Stimulated activated CD8-positive, alpha-beta memory T cell treated with anti-CD3 and anti-CD28 coated beads, Interleukin-2, amount 100 ng/mL, for 1 hour (primary cell): ENCODE measurements around the gene ANAPC15.

Source experiments
- DNase-seq, 2 donors: peaks; one replicate each; pipeline ENCODE4 v3.0.0-alpha.2; 2020; ENCODE audit warnings: low read depth in 2 of 2

ANAPC15 gene

GRCh38 chr11:72085621-72086351 lies 26.7 kb downstream of the ANAPC15 start:
- DNase-seq: no peak

DNA sequence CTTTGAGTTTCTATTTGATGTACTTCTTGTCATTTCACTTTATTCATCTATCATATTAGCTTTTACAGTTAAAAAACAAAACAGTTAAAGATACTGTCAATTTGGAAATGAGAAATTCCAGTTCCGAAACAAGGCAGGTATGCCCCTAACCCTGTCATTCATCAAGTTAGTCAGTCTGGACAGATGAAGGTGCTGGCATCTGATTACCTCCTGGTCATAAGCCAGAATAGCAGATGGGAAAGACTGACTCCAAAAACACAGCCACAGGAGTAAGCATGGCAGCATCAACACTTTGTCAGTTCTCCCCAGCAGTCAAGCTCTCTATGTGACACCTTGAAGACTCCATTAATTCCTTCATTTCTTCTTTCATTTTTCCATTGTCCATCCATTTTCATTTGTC lies 27.5 kb downstream of the ANAPC15 start:
- DNase-seq: no peak

GRCh38 chr11:72084076-72084475 lies 28.4 kb downstream of the ANAPC15 start:
- DNase-seq: no peak

GRCh38 chr11:72083414-72083813 lies 29.1 kb downstream of the ANAPC15 start:
- no peak for DNase-seq

DNA sequence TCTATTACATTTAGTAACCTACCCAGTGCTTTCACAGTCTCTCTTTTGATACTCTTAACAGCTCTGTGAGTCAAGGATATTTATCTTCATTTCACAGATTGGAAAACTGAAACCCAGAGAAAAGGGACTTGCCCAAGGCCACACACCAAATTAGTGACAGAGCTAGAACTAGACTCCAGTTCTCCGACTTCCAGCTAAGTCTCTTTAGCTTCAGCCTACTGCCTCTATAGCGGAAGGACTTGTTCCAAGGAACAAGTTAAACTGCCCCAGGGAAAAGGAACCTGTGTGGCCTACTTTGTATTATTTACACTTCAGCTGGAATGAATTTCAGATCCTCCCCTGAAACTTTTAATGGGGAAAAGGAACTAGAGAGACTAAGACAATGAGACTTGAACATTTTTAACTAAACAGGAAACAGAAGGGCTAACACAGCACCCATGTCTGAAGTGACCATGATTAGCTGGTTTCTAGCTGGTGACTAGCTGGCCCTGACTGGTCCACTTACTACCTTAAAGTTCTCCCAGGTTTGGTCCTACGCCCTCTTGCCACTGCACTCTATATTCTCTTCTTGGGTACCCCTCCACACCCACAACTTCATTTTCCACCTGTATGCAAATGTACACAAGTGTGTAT lies 30.6 kb downstream of the ANAPC15 start:
- no peak for DNase-seq

DNA sequence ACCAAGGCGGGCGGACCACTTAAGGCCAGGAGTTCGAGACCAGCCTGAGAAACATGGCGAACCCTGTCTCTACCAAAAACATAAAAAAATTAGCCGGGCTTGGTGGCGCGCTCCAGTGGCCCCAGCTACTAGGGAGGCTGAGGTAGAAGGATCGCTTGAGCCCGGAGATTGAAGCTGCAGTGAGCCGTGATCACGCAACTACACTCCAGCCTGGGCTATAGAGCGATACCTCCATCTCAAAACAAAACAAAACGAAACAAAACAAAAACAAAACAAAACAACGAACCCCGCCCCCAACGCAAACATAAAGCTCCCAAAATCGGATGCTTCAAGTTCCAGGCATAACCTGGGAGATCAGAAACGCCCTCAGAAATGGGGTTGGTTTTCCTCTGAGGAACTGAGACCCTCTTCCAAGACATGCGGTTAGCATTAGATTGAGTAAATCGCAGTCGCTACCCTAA lies 31.3 kb downstream of the ANAPC15 start:
- no peak for DNase-seq

DNA sequence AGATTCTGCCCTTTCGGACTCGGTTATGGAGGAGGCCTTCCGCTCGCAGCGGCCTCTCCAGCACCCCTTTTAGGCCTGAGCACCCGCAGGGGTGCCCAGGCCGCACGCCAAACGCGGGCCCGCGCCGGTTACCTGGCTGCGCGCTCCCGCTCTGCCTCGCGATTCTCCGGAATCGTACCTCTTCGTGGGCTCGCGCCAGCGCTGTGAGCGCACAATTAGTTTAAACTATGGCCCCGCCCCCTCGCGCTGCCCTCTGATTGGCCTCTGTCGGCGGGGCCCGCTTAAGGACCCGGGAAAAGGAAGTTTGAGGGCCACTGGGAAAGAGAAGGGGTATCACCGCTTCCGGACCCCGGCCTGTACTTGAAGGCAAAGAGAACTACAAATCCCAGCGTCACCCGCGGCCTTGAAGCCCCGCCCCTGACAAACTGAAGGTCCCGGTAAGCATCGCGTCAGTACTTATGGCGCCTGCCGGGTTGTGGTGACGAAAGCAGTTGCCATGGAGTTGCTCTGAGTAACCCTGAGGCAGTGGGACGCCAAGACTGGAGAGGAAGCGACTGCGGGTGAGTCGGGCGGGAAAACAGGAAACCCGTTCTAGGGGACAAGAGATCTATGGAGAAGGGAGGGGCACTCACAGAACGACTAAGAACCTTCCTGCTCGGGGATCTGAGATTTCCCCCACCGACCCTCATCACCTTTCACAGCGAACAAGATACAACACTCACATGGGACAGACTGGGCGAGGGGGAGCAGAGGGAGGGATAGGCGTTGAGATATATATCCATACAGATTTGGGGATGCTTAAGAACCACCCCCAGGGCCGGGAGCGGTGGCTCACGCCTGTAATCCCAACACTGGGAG lies 31.9 kb downstream of the ANAPC15 start, which contains the start of the genes LRRC51 and NUMA1:
LRRC51 (plus strand) TSS at position 525 of the 858 bp plus-strand sequence. CDS start 8,234 bp downstream, outside the sequence.
NUMA1 (minus strand) TSS at position 217 of the 858 bp plus-strand sequence. CDS start 44,599 bp downstream, outside the sequence.
- DNase-seq: peak; percentile 96 to 97

DNA sequence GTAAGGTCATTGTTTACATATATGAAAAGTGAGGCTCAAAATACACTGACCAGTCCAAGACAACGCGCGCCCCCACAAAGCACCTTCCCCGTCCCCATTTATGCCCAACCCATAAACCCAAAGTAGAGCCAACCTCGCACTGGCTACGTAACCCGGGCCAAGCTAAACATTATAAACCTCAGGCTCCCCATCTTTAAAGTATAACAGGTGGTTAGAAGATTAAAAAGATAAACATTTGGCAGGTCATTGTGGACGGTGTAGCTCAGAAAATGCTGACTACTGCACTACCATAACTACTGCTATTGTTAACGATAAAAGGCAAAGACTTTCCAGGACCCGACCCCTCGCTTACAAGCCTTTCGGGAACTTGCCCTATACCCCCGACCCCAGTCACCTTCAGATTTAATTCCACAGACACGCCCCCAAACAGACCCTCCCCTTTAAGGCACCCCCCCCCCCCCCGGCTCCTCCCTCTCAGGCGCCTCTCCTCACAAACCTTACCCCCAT lies 32.6 kb downstream of the ANAPC15 start:
- no peak for DNase-seq

- no peak for DNase-seq
Measured at GRCh38 chr11:72078477-72078876, 34.0 kb downstream of the ANAPC15 start.

DNA sequence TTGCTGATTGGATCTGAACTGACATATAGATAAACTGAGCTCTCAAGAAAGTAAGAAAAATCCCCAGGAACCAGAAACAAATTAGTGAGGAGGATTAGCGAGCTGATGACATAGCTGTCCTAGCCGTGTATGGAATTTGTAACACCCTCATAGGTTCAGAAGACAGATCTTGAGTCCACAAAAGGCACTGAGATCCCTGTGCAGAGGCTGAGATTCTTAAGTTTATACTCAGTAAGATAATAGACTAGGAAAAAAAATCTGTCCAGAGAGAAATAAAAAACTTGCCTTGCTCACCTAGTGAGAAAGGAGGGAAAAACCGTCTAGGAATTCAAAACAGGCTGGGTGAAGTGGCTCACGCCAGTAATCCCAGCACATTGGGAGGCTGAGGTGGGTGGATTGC lies 36.7 kb downstream of the ANAPC15 start:
- no peak for DNase-seq

- DNase-seq: no peak
Measured at GRCh38 chr11:72075109-72075508, 37.4 kb downstream of the ANAPC15 start.

GRCh38 chr11:72072348-72072747 lies 40.1 kb downstream of the ANAPC15 start:
- DNase-seq: no peak

- DNase-seq: no peak
Measured at GRCh38 chr11:72070491-72070890, 42.0 kb downstream of the ANAPC15 start.

- no peak for DNase-seq
Measured at GRCh38 chr11:72069787-72070251, 42.7 kb downstream of the ANAPC15 start.

- no peak for DNase-seq
Measured at GRCh38 chr11:72069200-72069599, 43.3 kb downstream of the ANAPC15 start.

DNA sequence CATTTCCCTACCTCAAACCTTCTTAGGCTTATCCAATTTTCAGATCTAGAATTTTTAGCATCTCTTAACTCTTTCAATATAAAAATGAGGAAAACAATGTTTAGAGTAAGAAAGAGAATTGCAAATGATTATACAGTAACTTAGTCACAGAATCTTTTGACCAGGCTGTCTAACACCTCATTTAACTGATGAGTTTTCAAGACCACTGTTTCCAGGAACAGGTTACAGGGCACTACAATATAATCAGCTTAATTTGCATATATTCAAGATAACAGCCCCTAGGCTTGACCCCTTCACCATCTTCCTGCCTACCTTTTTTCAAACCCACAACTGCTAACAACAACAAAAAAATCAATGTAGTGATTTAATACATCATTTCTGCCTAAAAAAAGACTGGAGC lies 44.8 kb downstream of the ANAPC15 start:
- no peak for DNase-seq

GRCh38 chr11:72067266-72067665 lies 45.2 kb downstream of the ANAPC15 start:
- no peak for DNase-seq

DNA sequence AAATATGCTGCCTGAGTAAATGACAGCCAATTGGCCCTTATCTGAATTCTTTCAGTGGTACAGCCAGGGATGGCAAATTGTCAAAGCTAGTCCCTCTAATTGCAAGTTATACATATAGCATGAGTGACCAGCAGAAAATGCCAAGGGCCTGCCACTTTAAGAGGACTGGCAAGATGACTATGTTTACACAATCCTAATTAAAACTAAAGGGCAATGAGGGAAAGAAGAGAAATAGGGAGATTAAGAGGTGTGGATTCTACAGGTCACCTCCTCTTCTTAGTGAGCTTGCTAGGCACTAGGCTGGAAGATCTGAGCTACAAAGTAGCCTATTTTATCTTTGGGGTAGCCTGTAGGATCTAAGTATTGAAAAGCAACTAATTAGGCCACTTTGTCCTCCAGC lies 45.6 kb downstream of the ANAPC15 start:
- DNase-seq: no peak

DNA sequence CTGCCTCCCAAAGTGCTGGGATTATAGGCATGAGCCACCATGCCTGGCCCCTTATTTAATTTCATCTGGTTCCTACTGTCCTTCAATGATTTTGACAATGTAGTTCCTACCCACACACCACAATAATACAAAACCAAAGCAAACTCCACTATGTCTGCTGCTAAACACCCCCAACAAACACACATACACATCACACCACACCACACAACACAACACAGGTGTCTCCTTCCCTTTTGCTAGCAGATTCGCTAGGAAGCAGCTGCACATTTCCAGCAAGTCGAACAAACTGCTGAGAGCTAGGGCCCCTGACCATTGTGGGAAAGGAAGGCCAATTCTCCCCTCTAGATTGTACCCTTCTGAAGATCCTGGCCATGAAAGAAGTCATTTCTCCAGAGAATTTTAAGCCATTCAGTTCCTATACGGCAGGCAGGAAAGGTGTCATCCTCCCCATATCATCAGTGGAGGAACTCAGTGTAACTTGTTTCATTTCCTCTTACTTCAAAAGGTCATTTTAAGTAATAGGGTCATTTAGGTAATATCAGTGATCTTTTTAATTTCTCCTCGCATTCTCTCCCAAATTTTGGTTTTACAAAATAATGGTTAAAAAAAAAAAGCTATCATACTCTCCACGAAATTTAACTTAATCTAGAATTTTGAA lies 50.6 kb downstream of the ANAPC15 start:
- no peak for DNase-seq
